G401.6 (cell line): ENCODE measurements around the gene BNC2.

ENCODE experiments used
- FAIRE-seq: peaks from 2 replicates; lab custom pipeline; 2012; peaks lifted over from hg19 to GRCh38; lab: Jason Lieb, UNC

BNC2 gene

GRCh38 chr9:16813838-16814237 is 56.6 kb downstream of the BNC2 start:
- FAIRE-seq, result no peak

GRCh38 chr9:16811987-16812685 is 58.3 kb downstream of the BNC2 start:
- no peak for FAIRE-seq

GRCh38 chr9:16809912-16810610 is 60.4 kb downstream of the BNC2 start:
- FAIRE-seq, result no peak

- FAIRE-seq, result no peak
These were observed 63.8 kb downstream of the BNC2 start for GRCh38 chr9:16806674-16807073.

GRCh38 chr9:16803648-16804047 is 66.8 kb downstream of the BNC2 start:
- FAIRE-seq, result no peak

- FAIRE-seq, result no peak
These were observed 68.5 kb downstream of the BNC2 start for GRCh38 chr9:16801871-16802466.

- FAIRE-seq, result no peak
These were observed 74.1 kb downstream of the BNC2 start for GRCh38 chr9:16796304-16796825.

GRCh38 chr9:16794871-16795639 is 75.4 kb downstream of the BNC2 start:
- FAIRE-seq, result no peak

GRCh38 chr9:16794103-16794502 is 76.4 kb downstream of the BNC2 start:
- no peak for FAIRE-seq

- FAIRE-seq, result no peak
These were observed 82.7 kb downstream of the BNC2 start for GRCh38 chr9:16787724-16788123.

GRCh38 chr9:16784002-16784401 is 86.5 kb downstream of the BNC2 start:
- FAIRE-seq, result no peak

- FAIRE-seq, result no peak
These were observed 88.0 kb downstream of the BNC2 start for GRCh38 chr9:16782490-16782889.

GRCh38 chr9:16775330-16775729 is 95.1 kb downstream of the BNC2 start:
- no peak for FAIRE-seq

- no peak for FAIRE-seq
These were observed 96.9 kb downstream of the BNC2 start for GRCh38 chr9:16773617-16774016.

- no peak for FAIRE-seq
These were observed 97.4 kb downstream of the BNC2 start for GRCh38 chr9:16773116-16773515.

GRCh38 chr9:16771356-16771755 is 99.1 kb downstream of the BNC2 start:
- no peak for FAIRE-seq

GRCh38 chr9:16769291-16769690 is 101.2 kb downstream of the BNC2 start:
- FAIRE-seq, result no peak

- no peak for FAIRE-seq
These were observed 101.7 kb downstream of the BNC2 start for GRCh38 chr9:16768816-16769215.

GRCh38 chr9:16767366-16767765 is 103.1 kb downstream of the BNC2 start:
- FAIRE-seq, result no peak

GRCh38 chr9:16763946-16764345 is 106.5 kb downstream of the BNC2 start:
- FAIRE-seq, result no peak

GRCh38 chr9:16755467-16756160 is 114.9 kb downstream of the BNC2 start:
- no peak for FAIRE-seq

- no peak for FAIRE-seq
These were observed 115.8 kb downstream of the BNC2 start for GRCh38 chr9:16754662-16755061.
